Activated T-helper 9 cell treated with anti-CD3 and anti-CD28 coated beads, Interleukin-2, amount 50 U/mL, for 16 hours (primary cell): ENCODE data around the gene NFATC4.

Experiments used
- DNase-seq: peaks from one replicate; pipeline ENCODE4 v3.0.0-alpha.2; 2020; ENCODE audit warnings: low read depth

NFATC4 gene

DNA sequence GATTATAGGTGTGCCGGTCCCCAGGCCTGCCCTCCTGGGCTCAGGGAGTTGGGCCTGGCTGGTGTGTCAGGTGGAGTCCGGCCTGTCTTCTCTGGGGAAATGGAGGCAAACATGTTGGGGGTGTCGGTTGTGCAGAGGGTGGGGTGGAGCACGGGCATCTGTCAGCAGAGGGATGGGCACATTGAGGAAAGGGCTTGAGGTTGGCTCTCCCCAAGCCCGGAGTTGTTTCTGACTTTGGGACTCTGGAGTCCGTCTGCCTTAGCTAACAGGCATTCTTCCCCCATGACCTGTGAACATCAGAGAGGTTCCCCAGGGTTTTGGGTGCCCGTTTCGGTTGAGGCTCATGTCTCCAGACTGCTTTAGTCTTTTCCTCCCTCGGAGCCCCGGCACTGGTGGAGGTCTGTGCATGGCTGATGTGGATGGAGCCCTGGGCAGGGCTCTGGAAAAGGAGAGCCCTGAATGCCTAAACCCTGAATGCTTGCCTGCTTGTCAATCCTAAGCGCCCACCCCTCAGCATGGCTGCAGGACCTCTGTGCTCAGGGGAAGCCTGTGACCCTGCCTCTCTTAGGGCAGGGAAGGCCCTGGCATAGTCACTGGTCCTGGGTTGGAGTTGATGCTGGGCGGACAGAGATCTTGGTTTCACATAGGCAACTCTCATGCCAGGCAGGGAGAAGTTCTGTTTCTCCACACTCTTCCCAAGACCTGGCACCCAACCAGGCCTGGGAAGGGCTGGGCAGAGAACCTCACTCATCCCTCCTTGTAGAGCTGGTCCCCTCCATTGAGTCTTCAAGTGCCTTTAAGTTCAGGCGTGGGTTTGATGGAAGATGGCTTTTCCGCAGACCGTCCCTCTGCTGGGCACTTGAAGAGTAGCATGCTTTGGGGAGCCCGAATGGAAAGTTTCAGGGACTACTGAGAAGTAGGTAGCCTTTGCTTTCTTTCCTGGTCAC is 43.7 kb downstream of the NFATC4 start:
- DNase-seq: no peak

DNA sequence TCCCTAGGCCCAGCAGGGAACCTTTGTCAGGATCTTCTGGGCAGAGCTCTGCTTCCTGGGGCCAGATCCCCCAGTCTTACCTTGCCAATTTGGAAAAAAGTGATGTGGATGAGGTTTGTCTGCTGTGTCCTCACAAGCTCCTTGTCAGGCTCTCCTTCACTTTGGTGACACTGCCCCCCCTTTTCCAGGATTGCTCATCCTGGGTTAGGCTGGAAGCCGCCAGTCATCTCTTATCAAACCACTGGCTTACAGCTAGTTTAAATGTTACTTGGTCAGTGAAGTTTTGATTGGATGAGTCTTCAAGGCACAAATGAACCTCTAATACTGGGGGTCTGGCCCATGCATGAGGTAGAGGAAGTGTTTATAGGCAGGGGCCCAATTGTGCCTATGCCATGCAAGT is 46.1 kb downstream of the NFATC4 start:
- no peak for DNase-seq

DNA sequence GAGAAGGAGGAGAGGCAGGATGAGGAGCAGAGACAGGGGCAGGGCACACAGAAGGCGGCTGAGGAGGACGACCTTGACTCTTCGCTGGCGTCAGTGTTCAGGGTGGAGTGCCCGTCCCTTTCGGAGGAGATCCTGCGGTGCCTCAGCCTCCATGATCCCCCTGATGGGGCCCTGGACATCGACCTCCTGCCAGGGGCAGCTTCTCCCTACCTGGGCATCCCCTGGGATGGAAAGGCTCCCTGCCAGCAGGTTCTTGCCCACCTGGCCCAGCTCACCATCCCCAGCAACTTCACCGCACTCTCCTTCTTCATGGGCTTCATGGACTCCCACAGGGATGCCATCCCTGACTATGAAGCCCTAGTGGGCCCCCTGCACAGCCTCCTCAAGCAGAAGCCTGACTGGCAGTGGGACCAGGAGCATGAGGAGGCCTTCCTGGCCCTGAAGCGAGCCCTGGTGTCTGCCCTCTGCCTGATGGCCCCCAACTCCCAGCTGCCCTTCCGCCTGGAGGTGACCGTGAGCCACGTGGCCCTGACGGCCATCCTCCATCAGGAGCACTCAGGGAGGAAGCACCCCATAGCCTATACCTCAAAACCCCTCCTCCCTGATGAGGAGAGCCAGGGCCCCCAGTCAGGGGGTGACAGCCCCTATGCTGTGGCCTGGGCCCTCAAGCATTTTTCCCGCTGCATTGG is 46.9 kb downstream of the NFATC4 start:
- no peak for DNase-seq

DNA sequence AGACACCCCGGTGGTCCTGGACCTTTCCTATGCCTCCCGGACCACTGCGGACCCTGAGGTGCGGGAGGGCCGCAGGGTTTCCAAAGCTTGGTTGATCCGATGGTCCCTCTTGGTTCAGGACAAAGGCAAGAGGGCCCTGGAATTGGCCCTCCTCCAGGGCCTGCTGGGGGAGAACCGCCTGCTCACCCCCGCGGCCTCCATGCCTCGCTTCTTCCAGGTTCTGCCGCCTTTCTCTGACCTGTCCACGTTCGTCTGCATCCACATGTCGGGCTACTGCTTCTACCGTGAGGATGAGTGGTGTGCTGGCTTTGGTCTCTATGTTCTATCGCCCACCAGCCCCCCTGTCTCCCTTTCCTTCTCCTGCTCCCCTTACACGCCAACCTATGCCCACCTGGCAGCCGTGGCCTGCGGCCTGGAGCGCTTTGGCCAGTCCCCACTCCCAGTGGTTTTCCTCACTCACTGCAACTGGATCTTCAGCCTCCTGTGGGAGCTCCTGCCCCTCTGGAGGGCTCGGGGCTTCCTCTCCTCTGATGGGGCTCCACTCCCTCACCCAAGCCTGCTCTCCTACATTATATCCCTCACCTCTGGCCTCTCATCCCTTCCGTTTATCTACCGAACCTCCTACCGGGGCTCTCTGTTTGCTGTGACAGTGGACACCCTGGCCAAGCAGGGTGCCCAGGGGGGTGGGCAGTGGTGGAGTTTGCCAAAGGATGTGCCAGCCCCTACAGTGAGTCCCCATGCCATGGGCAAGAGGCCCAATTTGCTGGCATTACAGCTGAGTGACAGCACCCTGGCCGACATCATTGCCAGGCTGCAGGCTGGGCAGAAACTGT is 47.7 kb downstream of the NFATC4 start:
- no peak for DNase-seq

DNA sequence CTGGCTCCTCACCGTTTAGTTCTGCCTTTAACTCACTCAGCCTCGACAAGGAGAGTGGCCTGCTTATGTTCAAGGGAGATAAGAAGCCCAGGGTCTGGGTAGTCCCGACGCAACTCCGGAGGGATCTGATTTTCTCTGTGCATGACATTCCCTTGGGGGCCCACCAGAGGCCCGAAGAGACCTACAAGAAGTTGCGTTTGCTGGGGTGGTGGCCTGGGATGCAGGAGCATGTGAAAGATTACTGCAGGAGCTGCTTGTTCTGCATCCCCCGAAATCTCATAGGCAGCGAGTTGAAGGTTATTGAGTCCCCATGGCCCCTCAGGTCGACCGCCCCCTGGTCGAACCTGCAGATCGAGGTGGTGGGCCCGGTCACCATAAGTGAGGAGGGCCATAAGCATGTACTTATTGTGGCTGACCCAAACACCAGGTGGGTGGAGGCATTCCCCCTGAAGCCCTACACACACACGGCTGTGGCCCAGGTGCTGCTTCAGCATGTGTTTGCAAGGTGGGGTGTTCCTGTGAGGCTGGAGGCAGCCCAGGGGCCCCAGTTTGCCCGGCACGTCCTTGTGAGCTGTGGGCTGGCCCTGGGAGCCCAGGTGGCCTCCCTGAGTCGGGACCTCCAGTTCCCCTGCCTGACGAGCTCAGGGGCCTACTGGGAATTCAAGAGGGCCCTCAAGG is 48.4 kb downstream of the NFATC4 start:
- no peak for DNase-seq

DNA sequence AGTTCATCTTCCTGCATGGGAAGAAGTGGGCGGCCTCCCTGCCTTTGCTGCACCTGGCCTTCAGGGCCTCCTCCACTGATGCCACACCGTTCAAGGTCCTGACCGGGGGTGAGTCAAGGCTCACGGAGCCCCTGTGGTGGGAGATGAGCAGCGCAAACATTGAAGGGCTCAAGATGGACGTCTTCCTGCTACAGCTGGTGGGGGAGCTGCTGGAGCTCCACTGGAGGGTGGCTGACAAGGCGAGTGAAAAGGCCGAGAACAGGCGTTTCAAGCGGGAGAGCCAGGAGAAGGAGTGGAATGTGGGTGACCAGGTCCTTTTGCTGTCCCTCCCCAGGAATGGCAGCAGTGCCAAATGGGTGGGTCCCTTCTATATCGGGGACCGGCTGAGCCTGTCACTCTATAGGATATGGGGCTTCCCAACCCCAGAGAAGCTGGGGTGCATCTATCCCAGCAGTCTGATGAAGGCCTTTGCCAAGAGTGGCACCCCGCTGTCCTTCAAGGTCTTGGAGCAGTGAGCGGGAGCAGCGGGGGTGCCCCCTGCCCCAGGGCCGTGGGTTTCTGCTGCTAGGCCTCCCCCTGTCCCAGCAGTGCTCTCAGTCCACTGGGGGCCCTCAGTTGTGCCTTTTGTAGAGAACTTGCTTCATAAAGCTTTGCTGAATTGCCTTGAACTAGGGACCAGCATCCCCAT is 49.1 kb downstream of the NFATC4 start:
- no peak for DNase-seq

DNA sequence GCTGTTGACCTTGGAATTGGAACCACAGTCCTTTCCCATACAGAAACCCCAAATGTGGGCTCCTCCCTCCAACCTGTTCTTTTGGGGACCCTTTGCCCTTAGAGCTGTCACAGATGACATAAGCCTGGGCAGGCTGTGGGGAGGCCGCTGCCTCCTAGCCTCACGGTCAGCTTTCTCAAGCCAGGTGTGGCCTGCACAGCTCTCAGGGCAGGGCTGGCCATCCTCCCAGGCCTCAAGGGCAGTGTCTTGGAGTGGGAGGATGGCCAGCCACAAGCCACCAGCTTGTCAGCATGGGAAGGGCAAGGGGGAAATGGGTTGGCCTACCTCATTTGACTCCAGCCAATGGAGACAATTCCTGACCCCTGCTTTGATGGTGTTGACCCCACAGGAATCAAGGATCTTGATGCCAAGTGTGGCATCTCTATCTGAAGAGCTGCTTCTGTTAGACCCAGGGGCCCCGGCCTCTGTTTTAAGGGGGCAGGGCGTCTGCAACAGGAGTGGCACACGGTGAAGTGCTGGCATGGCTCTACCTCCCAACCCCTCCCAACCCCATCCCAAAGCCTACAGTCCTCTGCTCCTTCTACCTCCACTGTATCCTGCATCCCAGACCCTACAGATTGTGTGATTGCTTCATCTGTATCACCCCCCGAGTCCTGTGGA is 50.0 kb downstream of the NFATC4 start:
- no peak for DNase-seq

DNA sequence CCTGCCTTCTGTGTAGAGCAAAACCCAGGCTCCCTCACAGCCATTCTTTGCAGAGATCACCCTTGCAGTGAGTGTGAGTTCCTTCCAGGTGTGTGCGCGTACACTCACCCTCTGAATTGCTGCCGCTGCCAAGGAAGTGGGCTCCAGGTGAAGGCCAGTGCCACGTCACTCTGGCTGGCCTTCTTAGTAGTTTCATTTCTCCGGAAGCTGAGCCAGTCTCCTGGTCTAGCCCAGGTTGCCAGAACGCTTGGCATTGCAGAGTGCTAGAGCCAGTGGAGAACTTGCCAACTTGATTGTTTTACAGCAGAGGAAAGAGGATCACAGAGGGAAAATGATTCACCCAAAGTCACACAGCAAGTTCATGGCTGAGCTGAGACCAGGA is 50.5 kb downstream of the NFATC4 start:
- DNase-seq: no peak

DNA sequence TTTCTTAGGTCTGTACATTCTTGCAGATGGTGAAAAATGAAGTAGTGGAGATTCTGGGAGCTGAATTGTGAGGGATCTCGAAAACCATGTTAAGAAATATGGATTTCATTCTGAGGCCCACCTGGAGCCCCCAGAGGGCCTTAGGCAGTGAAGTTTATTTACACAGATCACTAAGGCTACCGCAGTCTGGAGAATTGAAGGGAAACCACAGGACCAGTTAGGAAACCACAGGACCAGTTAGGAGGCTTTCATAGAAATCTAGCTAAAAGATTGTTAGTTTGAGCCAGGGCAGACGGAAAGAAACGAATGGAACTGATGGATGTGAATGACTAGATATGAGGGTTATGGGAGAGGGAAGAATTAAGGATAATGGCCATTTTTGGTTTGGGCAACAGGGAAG is 54.3 kb downstream of the NFATC4 start:
- DNase-seq: no peak

DNA sequence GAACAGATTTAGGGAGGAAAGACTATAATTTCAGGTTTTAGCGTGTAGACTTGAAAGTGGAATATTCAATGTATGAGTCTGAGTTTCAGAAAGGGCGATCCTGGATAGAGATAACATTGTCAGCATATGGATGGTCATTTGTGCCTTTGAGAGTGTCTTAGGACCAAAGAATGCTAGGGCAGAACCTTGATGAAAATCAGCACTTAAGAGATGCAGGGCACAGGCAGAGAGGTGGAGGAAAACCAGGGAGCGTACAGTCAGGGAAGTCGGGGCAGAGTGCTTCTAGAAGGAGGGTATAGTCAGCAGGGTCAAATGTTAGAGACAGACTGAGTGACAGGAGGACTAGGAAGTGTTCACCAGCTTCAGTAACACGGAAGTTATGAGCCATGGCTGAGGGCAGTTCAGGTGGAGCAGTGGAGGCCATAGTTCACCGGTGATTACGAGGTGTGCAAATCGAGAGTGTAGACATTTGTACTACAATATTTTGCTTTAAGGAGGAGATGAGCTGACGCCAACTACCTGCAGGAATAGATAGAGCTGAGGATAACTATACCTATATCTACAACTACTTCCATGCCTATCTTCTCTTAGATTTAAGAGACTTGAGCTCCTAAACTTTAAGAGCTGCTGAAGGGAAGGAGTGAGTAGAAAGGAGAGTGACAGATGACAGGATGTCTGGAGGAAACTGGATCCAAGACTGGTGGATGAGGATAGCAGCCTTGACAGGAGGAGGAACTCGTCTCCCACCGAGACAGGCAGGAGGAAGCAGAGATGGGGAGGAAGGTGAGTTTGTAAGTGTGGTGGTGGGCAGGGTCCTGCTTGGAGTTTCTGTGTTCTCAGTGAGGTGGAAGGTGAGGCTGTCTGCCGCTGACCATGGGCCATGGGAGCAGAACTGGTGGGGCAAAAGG is 55.0 kb downstream of the NFATC4 start:
- DNase-seq: no peak

DNA sequence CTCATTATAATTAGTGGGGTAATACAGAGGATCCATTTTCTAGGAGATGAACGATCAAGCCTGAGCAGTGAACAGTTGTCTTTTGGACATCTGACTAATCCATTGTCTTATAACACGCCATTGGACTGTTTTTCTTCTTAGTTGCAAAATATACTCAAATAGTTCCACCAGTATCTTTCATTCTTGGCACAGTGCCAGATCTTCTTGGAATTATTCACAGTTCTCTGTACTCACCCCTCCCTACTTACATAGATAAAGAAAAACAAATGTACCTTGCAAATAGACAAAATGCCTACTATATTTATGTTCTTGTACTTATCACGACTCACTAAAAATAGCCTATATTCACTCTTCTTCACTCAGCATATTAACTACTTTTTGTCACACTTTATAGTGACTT is 57.7 kb downstream of the NFATC4 start:
- DNase-seq: no peak

DNA sequence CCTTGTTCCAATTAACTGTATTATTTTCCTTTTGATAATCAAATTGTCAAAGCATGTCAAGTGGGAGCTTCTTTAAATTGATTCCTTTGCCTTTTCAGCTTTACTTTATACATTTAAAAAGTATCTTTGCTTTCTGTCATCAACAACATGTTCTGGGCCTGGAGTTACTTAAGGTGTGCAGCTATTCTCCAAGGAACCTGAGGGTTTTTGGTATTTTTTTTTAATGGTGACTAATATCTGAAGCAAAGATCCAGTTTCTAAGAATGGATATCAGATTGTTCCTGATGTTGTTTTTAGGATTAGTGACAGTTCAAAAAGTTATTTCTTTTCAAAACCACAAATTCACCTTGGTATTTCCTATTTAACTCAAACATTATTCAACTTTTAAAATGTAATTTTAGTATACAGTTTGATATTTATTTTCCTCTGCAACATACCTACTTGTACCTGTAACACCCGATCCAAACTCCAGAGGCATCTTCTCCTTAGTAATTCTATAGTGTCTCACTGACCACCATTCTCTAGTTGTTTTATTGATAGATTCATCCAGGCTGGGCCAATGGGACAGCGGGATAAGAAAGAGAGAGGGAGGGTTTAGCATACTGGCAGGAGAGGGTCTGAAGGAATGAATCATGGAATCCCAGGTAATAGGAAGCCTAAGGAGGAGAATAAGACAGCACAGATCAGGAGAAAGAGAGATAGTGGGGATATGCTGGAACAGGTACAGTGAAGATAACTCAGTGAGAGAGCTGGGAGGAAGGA is 58.3 kb downstream of the NFATC4 start:
- no peak for DNase-seq

DNA sequence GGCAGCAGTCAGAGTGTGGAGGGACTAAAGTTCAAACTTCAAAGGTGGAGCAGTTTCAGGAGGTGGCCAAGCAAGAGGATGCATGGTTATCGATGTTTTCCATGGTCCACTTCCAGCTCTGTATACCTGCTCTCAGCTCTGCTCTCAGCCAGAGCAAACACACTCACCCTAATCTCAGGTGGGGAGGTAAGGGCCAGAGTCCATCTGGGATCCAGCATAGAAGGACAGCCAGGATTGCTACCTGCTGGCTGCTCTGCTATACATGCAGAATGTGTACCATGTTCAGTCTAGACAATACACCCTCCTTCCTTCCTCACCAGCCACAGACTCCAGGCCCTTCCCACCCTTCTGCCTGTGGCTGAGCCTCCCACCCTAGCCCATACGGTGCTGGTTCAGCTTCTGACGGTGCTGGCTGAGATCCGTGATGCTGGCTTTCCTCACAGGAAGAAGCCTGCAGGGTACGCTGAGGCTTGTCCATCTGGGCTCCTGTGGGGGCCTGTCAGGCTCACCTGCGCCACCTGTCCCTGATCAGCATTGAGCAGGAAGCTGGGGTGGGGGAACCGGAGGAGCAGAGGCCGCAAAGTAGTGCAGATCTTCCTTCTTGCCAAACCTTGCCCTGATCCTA is 59.0 kb downstream of the NFATC4 start:
- DNase-seq: no peak

DNA sequence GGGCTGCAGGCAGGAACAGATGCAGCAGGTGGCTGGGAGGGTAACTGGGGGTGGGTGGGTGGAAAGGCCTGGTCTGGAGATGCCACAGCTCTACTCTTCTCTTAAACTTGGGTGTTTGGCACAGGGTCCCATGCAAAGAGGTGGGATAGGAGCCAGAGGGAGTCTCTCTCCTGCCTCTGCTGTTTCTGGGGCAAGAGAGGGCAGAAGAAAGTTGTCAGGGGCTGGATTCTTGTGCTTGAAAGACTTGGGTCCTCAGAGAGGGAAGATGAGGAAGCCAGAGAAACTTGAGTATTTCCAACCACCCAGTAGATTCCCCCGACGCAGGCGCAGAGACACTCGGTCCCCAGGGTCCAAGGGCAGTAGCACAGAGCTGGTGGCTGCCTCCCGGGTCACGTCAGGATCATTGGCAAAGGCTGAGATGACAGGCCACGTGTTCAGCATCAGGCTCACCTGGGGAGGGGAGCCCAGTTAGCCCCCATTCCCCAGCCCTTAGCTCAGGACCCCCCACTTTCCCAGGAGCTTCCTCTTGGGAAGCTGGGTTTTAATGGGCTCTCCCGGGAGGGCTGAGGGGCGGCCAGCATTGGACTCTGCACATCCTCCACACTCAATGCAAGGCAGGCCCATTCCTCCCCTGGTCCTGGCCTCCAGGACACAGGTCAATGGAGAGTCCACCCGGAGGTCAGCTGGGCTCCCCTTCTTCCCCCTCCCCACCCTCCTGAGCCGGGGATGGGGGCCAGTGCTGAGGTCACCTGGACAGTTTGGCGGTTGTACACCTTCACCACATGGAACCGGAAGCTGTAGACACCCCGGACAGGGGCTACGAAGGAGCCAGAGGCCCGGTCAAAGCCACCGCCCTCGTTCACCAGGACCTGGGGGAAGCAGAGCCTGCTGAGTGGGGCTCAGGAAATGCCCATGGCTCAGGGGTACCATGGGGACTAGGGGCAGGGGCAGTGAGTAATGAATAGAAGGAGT is 59.8 kb downstream of the NFATC4 start:
- DNase-seq: no peak

DNA sequence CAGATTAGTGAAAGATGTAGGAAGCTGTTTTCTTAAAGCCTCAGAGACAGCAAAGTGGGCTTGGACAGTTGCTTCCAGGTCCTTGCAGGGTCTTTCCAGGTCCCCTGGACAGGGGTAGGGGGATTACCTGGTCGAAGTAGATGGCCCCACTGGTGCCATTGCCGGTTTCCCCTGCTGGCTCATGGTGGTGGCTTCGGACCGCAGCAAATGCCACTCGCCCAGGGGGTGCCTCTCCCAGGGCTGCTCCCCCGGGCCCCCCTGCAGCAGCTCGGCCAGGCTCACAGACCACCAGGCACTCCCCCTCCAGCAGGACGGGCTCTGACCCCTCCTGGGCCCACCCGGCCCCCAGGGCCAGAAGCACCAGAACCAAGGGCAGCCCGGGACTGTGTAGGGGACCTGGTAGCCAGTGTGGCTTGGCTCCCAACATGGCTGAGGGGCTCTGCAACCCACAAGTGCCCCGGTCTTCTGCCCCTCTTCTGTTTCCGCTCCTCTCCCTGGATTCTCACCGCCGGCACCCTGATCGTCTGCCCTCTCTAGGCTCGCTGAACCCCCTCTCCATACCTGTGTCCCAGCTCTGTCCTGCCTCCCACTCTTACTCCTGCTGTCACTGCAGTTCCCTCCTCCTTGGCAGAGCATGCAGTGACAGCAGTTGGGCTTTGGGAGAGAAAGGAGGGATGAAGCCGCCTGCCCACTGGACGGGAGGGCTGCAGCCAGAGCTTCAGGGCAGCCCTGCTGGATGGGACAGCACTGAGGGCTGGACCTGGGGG is 60.8 kb downstream of the NFATC4 start:
- no peak for DNase-seq
